ENCODE results near the gene ETS2. TPM values are rescaled to one million over a fixed set of nuclear protein-coding genes. Genes with fewer than 3 reads are reported as not detected.

ETS2 gene
- total and polyA plus RNA-seq, 2 experiments from 2014 or later, result 19.5 to 36.8 TPM

DNA sequence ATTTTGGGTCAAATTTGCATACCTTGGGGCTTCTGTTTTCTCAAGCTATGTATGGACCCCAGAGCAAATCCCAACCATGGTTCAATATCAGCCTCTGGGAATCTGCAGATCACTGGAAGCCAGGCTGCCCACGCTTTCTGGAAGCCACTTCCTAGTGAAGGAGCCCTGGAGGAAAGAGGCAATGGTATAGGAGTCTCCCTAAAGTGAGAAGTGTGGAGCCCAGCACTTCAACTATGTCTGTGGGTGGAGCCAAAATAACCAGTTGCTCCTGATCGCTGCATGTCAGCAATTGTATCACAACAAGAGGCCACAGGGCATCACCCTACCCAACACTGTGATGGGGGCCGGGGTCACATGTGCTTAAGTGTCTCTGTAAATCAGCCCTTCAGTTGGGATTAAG is 26.9 kb downstream of the ETS2 start:
- Histone ChIP-seq H3K27me3 (ENCODE audit: insufficient read depth) (no peaks in the 10 kb centered on the region), H3K4me1 (ENCODE audit: insufficient read depth) (no peaks in the 10 kb centered on the region), H3K9me2 (ENCODE audit: insufficient read depth) (no peaks in the 10 kb centered on the region), H3F3A (replicated peaks; ENCODE audit: low read depth) (no peaks in the 10 kb centered on the region), H3K4me2 (no peak overlapping the region), H4K20me1 (replicated peaks; ENCODE audit: insufficient read depth) (no peaks in the 10 kb centered on the region), H3K4me3 (no peak overlapping the region), H3K36me3 (ENCODE audit: insufficient read depth) (no peaks in the 10 kb centered on the region), H2AFZ (no peak overlapping the region), H3K27ac (ENCODE audit: low read depth) (no peak overlapping the region), H3K79me2 (replicated peaks; ENCODE audit: insufficient read depth) (no peaks in the 10 kb centered on the region)
- Mint-ChIP-seq H3K27me3 (ENCODE audit: insufficient read depth, low read depth, poor library complexity) (no peaks in the 10 kb centered on the region), H3K4me1 (peaks cover 3% of the 10 kb centered on the region; the same call in 1 of the 3 replicates), H3K4me3 (no peak overlapping the region), H3K9me3 (no peaks in the 10 kb centered on the region), H3K36me3 (ENCODE audit: low read depth) (no peaks in the 10 kb centered on the region), H3K27ac (no peak overlapping the region)
- TF ChIP-seq, protein P1, sequence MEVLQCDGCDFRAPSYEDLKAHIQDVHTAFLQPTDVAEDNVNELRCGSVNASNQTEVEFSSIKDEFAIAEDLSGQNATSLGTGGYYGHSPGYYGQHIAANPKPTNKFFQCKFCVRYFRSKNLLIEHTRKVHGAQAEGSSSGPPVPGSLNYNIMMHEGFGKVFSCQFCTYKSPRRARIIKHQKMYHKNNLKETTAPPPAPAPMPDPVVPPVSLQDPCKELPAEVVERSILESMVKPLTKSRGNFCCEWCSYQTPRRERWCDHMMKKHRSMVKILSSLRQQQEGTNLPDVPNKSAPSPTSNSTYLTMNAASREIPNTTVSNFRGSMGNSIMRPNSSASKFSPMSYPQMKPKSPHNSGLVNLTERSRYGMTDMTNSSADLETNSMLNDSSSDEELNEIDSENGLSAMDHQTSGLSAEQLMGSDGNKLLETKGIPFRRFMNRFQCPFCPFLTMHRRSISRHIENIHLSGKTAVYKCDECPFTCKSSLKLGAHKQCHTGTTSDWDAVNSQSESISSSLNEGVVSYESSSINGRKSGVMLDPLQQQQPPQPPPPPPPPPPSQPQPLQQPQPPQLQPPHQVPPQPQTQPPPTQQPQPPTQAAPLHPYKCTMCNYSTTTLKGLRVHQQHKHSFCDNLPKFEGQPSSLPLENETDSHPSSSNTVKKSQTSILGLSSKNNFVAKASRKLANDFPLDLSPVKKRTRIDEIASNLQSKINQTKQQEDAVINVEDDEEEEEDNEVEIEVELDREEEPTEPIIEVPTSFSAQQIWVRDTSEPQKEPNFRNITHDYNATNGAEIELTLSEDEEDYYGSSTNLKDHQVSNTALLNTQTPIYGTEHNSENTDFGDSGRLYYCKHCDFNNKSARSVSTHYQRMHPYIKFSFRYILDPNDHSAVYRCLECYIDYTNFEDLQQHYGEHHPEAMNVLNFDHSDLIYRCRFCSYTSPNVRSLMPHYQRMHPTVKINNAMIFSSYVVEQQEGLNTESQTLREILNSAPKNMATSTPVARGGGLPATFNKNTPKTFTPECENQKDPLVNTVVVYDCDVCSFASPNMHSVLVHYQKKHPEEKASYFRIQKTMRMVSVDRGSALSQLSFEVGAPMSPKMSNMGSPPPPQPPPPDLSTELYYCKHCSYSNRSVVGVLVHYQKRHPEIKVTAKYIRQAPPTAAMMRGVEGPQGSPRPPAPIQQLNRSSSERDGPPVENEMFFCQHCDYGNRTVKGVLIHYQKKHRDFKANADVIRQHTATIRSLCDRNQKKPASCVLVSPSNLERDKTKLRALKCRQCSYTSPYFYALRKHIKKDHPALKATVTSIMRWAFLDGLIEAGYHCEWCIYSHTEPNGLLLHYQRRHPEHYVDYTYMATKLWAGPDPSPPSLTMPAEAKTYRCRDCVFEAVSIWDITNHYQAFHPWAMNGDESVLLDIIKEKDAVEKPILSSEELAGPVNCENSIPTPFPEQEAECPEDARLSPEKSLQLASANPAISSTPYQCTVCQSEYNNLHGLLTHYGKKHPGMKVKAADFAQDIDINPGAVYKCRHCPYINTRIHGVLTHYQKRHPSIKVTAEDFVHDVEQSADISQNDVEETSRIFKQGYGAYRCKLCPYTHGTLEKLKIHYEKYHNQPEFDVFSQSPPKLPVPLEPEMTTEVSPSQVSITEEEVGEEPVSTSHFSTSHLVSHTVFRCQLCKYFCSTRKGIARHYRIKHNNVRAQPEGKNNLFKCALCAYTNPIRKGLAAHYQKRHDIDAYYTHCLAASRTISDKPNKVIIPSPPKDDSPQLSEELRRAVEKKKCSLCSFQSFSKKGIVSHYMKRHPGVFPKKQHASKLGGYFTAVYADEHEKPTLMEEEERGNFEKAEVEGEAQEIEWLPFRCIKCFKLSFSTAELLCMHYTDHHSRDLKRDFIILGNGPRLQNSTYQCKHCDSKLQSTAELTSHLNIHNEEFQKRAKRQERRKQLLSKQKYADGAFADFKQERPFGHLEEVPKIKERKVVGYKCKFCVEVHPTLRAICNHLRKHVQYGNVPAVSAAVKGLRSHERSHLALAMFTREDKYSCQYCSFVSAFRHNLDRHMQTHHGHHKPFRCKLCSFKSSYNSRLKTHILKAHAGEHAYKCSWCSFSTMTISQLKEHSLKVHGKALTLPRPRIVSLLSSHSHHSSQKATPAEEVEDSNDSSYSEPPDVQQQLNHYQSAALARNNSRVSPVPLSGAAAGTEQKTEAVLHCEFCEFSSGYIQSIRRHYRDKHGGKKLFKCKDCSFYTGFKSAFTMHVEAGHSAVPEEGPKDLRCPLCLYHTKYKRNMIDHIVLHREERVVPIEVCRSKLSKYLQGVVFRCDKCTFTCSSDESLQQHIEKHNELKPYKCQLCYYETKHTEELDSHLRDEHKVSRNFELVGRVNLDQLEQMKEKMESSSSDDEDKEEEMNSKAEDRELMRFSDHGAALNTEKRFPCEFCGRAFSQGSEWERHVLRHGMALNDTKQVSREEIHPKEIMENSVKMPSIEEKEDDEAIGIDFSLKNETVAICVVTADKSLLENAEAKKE (CRISPR knock-in tag; IDR thresholded peaks at IDR 0.05), result no peak
- TF ChIP-seq EZH2phosphoT487 (IDR thresholded peaks at IDR 0.05; ENCODE audit: unreplicated experiment), result no peak
- TF ChIP-seq ZNF114 (CRISPR knock-in tag; IDR thresholded peaks at IDR 0.05), result no peak
- TF ChIP-seq, protein P2, sequence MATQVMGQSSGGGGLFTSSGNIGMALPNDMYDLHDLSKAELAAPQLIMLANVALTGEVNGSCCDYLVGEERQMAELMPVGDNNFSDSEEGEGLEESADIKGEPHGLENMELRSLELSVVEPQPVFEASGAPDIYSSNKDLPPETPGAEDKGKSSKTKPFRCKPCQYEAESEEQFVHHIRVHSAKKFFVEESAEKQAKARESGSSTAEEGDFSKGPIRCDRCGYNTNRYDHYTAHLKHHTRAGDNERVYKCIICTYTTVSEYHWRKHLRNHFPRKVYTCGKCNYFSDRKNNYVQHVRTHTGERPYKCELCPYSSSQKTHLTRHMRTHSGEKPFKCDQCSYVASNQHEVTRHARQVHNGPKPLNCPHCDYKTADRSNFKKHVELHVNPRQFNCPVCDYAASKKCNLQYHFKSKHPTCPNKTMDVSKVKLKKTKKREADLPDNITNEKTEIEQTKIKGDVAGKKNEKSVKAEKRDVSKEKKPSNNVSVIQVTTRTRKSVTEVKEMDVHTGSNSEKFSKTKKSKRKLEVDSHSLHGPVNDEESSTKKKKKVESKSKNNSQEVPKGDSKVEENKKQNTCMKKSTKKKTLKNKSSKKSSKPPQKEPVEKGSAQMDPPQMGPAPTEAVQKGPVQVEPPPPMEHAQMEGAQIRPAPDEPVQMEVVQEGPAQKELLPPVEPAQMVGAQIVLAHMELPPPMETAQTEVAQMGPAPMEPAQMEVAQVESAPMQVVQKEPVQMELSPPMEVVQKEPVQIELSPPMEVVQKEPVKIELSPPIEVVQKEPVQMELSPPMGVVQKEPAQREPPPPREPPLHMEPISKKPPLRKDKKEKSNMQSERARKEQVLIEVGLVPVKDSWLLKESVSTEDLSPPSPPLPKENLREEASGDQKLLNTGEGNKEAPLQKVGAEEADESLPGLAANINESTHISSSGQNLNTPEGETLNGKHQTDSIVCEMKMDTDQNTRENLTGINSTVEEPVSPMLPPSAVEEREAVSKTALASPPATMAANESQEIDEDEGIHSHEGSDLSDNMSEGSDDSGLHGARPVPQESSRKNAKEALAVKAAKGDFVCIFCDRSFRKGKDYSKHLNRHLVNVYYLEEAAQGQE (IDR thresholded peaks at IDR 0.05; ENCODE audit: unreplicated experiment), result no peak
- no peak for TF ChIP-seq JUNB (IDR thresholded peaks at IDR 0.05; ENCODE audit: unreplicated experiment)
- no peak for TF ChIP-seq STAT1 (IDR thresholded peaks at IDR 0.05; ENCODE audit: unreplicated experiment)
- no peak for TF ChIP-seq POLR2AphosphoS5 (IDR thresholded peaks at IDR 0.05; ENCODE audit: low read depth)
- TF ChIP-seq, protein P3, sequence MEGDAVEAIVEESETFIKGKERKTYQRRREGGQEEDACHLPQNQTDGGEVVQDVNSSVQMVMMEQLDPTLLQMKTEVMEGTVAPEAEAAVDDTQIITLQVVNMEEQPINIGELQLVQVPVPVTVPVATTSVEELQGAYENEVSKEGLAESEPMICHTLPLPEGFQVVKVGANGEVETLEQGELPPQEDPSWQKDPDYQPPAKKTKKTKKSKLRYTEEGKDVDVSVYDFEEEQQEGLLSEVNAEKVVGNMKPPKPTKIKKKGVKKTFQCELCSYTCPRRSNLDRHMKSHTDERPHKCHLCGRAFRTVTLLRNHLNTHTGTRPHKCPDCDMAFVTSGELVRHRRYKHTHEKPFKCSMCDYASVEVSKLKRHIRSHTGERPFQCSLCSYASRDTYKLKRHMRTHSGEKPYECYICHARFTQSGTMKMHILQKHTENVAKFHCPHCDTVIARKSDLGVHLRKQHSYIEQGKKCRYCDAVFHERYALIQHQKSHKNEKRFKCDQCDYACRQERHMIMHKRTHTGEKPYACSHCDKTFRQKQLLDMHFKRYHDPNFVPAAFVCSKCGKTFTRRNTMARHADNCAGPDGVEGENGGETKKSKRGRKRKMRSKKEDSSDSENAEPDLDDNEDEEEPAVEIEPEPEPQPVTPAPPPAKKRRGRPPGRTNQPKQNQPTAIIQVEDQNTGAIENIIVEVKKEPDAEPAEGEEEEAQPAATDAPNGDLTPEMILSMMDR (conservative IDR thresholded peaks at IDR 0.05; ENCODE audit: low read depth in 2 of 2), result no peak
- TF ChIP-seq NANOG (IDR thresholded peaks at IDR 0.05; ENCODE audit: borderline replicate concordance), result no peak
- TF ChIP-seq CREB1 (CRISPR knock-in tag; IDR thresholded peaks at IDR 0.05; ENCODE audit: low read depth), result no peak
- no peak for TF ChIP-seq EZH2 (IDR thresholded peaks at IDR 0.05; ENCODE audit: low read depth, unreplicated experiment)
- no peak for TF ChIP-seq ZNF331 (CRISPR knock-in tag; IDR thresholded peaks at IDR 0.05; ENCODE audit: low read depth)
- TF ChIP-seq, protein P4, sequence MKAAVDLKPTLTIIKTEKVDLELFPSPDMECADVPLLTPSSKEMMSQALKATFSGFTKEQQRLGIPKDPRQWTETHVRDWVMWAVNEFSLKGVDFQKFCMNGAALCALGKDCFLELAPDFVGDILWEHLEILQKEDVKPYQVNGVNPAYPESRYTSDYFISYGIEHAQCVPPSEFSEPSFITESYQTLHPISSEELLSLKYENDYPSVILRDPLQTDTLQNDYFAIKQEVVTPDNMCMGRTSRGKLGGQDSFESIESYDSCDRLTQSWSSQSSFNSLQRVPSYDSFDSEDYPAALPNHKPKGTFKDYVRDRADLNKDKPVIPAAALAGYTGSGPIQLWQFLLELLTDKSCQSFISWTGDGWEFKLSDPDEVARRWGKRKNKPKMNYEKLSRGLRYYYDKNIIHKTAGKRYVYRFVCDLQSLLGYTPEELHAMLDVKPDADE (IDR thresholded peaks at IDR 0.05), result no peak
- DNase-seq (ENCODE audit: low spot score) (no peak), ATAC-seq (no peak)

Measured in GM23338 (cell line).